Measurements from ENCODE around the gene AHCTF1. TPM values are rescaled to one million over a fixed set of nuclear protein-coding genes. Genes with fewer than 3 reads are reported as not detected.

Gene AHCTF1
- 10 to 100 TPM; 22.2 to 40.9 (median 29.7) TPM for total RNA-seq

DNA sequence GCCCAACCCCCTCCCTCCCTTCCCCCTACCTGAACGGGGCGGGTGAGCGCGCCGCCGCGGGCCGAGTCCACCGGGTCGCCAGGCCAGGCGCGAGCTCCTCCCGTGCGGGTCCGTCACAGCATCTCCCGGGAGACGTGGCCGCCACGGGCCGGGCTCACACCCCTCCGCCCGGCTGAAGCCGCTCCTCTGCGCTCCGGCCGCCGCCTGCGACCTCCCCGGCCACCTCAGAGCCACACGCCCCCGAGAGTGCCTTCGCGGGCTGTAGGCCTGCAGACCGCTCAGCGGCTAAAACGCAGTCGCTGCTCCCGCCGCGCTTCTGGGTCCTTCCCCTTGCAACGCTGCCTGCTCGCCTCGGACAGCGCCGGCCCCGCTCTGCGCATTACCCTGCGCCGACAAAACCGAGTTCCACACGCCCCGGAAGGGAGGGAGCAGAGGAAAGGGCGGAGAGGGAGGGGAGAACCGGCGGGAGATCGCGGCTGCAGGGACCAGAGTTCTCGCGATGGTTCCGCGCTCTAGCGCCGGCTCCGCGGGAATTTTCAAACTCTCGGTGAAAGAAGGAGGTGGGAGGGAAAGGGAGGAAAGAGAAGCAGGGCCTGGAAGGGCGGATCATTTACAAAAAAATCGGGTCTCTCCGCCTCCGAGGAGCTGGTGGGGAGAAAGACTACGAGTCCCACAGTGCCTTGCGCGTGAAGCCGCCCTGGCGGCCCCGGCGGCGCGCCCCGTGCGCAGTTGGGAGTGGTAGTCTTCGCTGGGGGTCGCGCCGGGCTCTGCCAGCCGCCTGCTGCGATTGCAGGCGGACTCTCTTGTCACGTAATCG is at the start of gene AHCTF1:
Gene AHCTF1 (minus strand): TSS at position 400 of the 817 bp plus-strand sequence. CDS start 13,578 bp downstream, outside the sequence.
- Histone ChIP-seq H3K4me3 (peak within 1 kb of the TSS; percentile 87 to 99 (median 94)), H3K36me3 (peaks cover 0 to 5% (median 0%) of the 10 kb centered on the region in 4 donors), H3K27ac (peak within 1 kb of the TSS; percentile 97 to 98 (median 97)), H3K27me3 (no peaks in the 10 kb centered on the region), H3K9me3 (no peaks in the 10 kb centered on the region), H3K4me1 (peaks cover 19 to 24% (median 23%) of the 10 kb centered on the region in 4 donors)
- TF ChIP-seq EP300 (IDR thresholded peaks at IDR 0.05) (peak in 1 of 4 donors; percentile 49), POLR2A (IDR thresholded peaks at IDR 0.05) (peak; percentile 76 to 99 (median 95)), POLR2AphosphoS5 (IDR thresholded peaks at IDR 0.05) (peak; percentile 97 to 99)
- TF ChIP-seq, protein P1, sequence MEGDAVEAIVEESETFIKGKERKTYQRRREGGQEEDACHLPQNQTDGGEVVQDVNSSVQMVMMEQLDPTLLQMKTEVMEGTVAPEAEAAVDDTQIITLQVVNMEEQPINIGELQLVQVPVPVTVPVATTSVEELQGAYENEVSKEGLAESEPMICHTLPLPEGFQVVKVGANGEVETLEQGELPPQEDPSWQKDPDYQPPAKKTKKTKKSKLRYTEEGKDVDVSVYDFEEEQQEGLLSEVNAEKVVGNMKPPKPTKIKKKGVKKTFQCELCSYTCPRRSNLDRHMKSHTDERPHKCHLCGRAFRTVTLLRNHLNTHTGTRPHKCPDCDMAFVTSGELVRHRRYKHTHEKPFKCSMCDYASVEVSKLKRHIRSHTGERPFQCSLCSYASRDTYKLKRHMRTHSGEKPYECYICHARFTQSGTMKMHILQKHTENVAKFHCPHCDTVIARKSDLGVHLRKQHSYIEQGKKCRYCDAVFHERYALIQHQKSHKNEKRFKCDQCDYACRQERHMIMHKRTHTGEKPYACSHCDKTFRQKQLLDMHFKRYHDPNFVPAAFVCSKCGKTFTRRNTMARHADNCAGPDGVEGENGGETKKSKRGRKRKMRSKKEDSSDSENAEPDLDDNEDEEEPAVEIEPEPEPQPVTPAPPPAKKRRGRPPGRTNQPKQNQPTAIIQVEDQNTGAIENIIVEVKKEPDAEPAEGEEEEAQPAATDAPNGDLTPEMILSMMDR (IDR thresholded peaks at IDR 0.05) = peak in 2 of 6 experiments; percentile 31 to 62
- 0% methylated on average over 38 to 41 of the region's 90 CpGs for WGBS, 2 donors
- DNase-seq = peak; percentile 96 to 97
- peak; percentile 98 to 100 for ATAC-seq (ENCODE audit: low FRiP score in 2 of 2)

- H3K9me3 ChIP-seq = peaks cover 12 to 32% (median 24%) of the 10 kb centered on the region in 4 donors
- 96 to 99% methylated on average over 6 of the region's 6 CpGs for WGBS, 2 donors
- ATAC-seq (ENCODE audit: low FRiP score in 2 of 2) = no peak
Observed at GRCh38 chr1:246978785-246979184, 47.0 kb upstream of the AHCTF1 start.

DNA sequence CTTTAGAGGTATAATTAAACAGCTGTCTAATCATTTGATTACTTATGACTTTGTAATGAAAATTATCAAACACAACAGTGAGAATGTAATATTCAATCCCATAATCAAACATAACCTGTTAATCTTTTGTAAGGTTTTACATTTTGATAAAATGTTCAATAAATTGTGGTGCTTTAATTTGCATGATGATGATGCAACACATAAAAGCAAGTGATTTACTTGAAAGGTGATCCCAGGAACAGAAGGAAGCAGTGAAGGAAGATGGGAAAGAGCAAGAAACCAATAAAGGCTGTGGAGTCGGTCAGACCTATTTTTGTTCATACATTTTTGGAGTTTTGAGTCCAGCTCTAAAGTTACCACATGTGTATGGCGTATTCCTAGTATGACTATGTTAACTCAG is 46.5 kb upstream of the AHCTF1 start:
- no peak for ATAC-seq (ENCODE audit: low FRiP score in 2 of 2)
- no peak overlapping the region for H3K27ac ChIP-seq
- WGBS, 2 donors = 90 to 94% methylated on average over 2 of the region's 2 CpGs
- peaks cover 9 to 27% (median 18%) of the 10 kb centered on the region in 4 donors for H3K9me3 ChIP-seq
- no peak overlapping the region for H3K4me3 ChIP-seq
- H3K36me3 ChIP-seq = no peaks in the 10 kb centered on the region
- no peaks in the 10 kb centered on the region for H3K4me1 ChIP-seq
- H3K27me3 ChIP-seq = no peaks in the 10 kb centered on the region
- no peak for DNase-seq
- TF ChIP-seq POLR2A (IDR thresholded peaks at IDR 0.05) (no peak), EP300 (IDR thresholded peaks at IDR 0.05) (no peak), POLR2AphosphoS5 (IDR thresholded peaks at IDR 0.05) (no peak)
- TF ChIP-seq, protein P1 (IDR thresholded peaks at IDR 0.05) = no peak

More at GRCh38 chr1:246978785-246979184, 47.0 kb upstream of the AHCTF1 start:
- Histone ChIP-seq H3K4me1 (no peaks in the 10 kb centered on the region), H3K27me3 (no peaks in the 10 kb centered on the region), H3K4me3 (no peak overlapping the region), H3K27ac (no peak overlapping the region), H3K36me3 (no peaks in the 10 kb centered on the region)
- TF ChIP-seq POLR2AphosphoS5 (IDR thresholded peaks at IDR 0.05) (no peak), EP300 (IDR thresholded peaks at IDR 0.05) (no peak), POLR2A (IDR thresholded peaks at IDR 0.05) (no peak)
- TF ChIP-seq, protein P1 (IDR thresholded peaks at IDR 0.05) = no peak
- DNase-seq = no peak

- no peak for DNase-seq
- WGBS, 2 donors = 90 to 95% methylated on average over 6 to 7 of the region's 7 CpGs
- H3K4me1 ChIP-seq = no peaks in the 10 kb centered on the region
- no peak overlapping the region for H3K27ac ChIP-seq
- no peaks in the 10 kb centered on the region for H3K27me3 ChIP-seq
- no peak overlapping the region for H3K4me3 ChIP-seq
- H3K9me3 ChIP-seq = peaks cover 0 to 26% (median 7%) of the 10 kb centered on the region in 4 donors
- ATAC-seq (ENCODE audit: low FRiP score in 2 of 2) = no peak
- TF ChIP-seq POLR2A (IDR thresholded peaks at IDR 0.05) (no peak), POLR2AphosphoS5 (IDR thresholded peaks at IDR 0.05) (no peak), EP300 (IDR thresholded peaks at IDR 0.05) (no peak)
- TF ChIP-seq, protein P1 (IDR thresholded peaks at IDR 0.05) = no peak
- no peaks in the 10 kb centered on the region for H3K36me3 ChIP-seq
Observed at GRCh38 chr1:246971969-246972368, 40.2 kb upstream of the AHCTF1 start.
